ENCODE results near the gene VSX1.
A peak's percentile ranks its signal among the peaks of the same experiment; 100 is the strongest.

The VSX1 gene

DNA sequence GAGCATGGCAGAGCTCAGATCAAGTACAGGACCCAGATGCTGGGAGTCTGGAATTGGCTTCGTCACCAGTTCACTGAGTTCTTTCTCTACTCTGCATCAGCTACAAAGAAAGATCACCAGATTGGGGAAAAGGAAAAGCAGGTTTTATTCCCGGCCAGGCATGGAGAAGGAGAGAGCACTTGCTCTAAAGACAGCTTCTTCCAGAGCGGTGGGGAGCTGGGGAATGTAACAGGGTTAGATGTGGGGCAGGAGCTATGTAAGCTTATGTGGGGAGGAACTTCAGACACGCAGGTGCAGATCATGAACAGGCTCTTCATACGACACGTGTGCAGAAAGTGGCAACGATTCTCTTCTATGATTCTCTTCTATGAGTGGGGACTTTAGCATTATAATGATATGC, 19.1 kb downstream of the VSX1 start:
- H3K4me3 ChIP-seq (ENCODE audit: low read depth, low read length): no peak overlapping the region
- DNase-seq (ENCODE audit: low read depth): no peak
- TF ChIP-seq, protein P1, sequence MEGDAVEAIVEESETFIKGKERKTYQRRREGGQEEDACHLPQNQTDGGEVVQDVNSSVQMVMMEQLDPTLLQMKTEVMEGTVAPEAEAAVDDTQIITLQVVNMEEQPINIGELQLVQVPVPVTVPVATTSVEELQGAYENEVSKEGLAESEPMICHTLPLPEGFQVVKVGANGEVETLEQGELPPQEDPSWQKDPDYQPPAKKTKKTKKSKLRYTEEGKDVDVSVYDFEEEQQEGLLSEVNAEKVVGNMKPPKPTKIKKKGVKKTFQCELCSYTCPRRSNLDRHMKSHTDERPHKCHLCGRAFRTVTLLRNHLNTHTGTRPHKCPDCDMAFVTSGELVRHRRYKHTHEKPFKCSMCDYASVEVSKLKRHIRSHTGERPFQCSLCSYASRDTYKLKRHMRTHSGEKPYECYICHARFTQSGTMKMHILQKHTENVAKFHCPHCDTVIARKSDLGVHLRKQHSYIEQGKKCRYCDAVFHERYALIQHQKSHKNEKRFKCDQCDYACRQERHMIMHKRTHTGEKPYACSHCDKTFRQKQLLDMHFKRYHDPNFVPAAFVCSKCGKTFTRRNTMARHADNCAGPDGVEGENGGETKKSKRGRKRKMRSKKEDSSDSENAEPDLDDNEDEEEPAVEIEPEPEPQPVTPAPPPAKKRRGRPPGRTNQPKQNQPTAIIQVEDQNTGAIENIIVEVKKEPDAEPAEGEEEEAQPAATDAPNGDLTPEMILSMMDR (IDR thresholded peaks at IDR 0.05; ENCODE audit: control insufficient read depth, extremely low read depth, insufficient read depth): no peak

DNA sequence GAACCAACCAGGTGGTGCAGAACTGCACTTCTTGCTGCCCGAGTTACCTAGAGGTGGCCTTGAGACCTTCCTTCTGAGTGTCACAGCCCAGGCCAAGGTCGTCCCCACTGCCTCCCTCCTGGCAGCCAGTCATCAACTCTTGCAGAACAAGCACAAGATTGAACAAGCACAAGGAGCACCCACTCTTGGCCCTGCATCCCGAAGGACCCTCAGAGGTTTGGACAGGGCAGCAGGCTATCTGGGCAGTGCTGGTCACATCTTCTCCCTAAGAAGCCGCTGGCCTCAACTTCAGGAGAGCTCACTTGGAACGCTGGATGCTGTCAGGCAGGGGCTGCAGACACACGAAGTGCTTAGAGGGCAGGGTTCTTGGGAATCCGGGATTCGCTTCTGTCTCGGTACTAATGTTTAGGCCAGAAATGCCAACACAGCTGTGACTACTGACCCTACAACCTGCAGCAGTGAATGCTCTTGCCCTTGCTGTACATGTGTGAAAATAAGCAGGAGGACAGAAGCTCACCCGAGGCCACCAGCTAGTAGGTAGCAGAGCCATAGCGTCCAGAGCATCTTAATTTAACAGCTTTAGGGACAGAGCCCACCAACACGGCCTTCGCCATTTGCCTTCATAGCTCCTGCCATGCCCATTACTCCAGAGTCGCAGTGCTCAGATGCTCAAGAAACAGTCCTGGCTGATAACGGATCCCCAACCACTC, 20.0 kb downstream of the VSX1 start:
- TF ChIP-seq, protein P1 (IDR thresholded peaks at IDR 0.05; ENCODE audit: control insufficient read depth, extremely low read depth, insufficient read depth): no peak
- H3K4me3 ChIP-seq (ENCODE audit: low read depth, low read length): no peak overlapping the region
- no peak for DNase-seq (ENCODE audit: low read depth)

DNA sequence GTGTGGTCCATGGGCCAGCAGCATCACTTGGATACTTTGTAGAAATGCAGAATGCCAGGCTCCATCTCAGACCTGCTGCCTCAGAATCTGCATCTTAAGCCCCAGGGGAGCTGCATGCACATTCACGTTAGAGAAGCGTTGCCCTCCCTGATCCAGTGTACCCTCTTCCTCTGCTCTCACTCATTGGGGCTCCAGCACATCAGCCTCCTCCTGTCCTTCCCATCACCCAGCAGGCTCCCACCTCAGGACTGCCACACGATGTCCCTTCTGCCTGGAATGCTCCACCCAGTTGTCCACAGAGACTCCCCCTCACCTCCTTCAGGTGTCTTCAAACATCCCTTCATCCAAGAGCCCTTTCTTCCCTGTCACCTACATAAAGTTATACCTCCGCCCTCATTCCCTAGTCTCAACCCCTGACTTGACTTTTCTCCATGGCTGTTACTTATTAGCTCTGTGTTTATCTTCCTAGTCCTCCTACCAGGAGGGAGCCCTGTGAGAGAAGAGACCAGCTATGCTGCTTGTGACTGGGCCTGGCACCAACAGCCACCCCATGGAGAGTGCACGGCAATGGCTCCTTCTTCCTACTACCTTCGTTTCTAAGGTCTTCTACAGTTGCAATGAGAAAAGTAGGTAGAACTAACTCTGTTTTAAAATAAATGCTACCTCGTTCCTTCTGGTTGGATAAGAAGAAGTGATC, 20.7 kb downstream of the VSX1 start:
- H3K4me3 ChIP-seq (ENCODE audit: low read depth, low read length): no peak overlapping the region
- no peak for DNase-seq (ENCODE audit: low read depth)
- TF ChIP-seq, protein P1 (IDR thresholded peaks at IDR 0.05; ENCODE audit: control insufficient read depth, extremely low read depth, insufficient read depth): no peak

DNA sequence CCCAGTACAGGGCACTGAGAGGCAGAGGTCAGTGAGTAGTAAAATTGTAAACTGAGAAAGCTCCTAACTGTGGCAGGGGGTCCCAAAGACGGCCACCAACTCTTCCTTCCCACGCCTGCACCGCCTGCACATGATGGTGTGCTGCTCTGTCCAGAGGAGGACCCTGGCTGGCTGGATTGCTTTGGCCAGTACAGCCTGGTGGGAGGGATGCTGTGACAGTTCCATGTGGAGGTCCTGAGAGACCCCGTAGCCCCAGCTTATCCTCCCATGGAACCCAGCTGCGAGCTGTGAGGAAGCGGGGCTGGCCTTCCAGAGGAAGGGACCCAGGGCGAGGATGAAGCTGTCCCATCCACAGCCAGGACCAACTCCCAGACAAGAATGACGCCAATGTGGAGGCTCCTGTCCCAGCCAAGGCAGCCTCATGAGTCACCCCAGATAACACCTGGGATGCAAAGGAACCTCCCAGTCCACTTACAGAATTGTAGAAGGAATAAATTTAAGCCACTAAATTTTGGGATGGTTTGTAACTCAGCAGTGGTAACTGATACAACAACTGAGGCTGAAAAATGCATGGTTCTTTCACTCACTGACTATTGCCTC, 22.0 kb downstream of the VSX1 start:
- TF ChIP-seq, protein P1 (IDR thresholded peaks at IDR 0.05; ENCODE audit: control insufficient read depth, extremely low read depth, insufficient read depth): no peak
- H3K4me3 ChIP-seq (ENCODE audit: low read depth, low read length): no peak overlapping the region
- DNase-seq (ENCODE audit: low read depth): no peak

DNA sequence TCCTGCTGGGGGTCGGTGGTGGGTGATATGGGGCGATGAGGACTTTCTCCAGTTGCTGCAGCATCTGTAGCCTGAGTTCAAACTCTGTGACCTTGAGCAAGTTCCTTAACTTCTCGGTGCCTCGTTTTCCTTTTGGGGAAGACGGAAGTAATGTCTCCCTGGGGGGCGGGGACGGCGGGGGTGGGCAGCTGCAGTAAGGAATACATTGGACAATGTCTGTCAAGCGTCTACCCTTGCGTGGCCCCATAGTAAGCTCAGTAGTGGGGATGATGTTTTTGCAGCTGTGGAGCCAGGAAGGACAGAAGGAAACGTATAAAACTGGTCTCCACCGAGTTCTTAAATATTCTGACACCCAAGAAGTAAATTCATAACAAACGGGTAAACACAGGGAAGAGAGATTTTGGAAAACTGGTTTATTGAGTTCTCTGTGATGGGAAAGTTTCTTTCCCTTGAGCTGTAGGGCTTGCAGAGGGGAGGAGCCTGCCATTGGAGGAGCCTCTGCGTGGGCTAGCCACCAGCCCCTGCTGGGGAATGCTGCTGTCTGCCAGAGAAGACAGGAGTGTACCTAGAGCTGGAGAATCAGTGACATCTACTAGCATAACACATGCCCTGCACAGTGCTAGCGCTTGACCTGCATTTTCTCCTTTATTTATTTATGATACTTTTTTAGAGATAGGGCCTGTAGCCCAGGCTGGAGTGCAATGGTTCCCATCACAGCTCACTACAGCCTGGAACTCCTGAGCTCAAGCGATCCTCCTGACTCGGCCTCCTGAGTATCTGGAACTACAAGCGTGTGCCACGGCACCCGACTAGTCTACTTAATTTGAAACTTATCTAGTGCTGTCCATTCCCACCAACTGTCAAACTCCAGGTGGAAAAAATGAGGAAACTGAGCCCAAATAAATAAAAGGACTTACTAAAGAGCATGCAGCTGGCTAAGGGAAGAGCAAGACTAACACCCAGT, 22.8 kb downstream of the VSX1 start:
- DNase-seq (ENCODE audit: low read depth): no peak
- TF ChIP-seq, protein P1 (IDR thresholded peaks at IDR 0.05; ENCODE audit: control insufficient read depth, extremely low read depth, insufficient read depth): no peak
- H3K4me3 ChIP-seq (ENCODE audit: low read depth, low read length): no peak overlapping the region

DNA sequence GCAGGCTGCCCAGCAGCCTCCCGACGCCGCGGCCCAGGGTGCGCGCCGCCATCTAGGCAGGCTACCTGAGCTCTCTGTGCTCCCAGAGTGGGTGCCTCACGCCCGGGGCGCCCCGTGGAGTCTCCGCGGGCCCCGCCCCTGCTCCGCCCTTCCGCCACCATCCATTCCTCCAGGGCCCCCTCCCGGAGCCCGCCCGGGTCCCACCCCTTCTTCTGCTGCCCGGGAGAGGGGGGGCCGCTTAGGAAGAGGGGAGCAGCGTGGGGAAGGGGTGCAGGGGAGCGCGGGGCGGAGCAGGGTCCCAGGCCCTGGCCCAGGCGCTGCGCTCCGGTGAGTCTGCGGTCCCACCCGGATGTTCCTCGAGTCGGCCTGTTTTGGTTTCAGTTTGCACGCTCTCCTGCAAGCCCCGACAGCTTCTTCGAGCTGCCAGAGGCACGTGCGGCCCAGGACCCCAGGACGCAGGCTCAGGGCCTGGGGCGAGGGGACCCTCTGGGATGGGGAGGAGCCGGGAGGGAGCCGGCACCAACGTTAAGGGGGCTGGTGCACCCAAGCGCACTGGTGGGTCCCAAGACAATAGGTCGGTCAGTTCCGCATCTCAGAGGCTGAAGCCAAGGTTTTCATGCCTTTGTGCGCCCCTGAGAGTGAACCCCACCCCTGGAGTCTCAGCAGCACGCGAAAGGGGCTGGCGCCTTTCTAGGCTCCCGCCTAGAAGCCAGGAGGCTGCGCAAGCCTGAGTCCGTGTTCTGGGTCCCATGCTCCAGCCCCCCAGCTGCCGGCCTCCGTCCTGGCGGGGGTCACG, 23.7 kb downstream of the VSX1 start, which contains the start of gene ACSS1:
ACSS1 (minus strand) TSS at position 89 of the 796 bp plus-strand sequence; CDS start at position 52, 37 bp downstream.
- TF ChIP-seq, protein P1 (IDR thresholded peaks at IDR 0.05; ENCODE audit: control insufficient read depth, extremely low read depth, insufficient read depth): no peak
- DNase-seq (ENCODE audit: low read depth): no peak
- peak within 1 kb of the TSS; percentile 40 for H3K4me3 ChIP-seq (ENCODE audit: low read depth, low read length)

Measured in LNCaP clone FGC (cell line).